GM12878 (cell line): Measurements from ENCODE around the gene WNT8A.

Experiments used
- ELK1 ChIP-seq: IDR thresholded peaks from 2 replicates; pipeline ENCODE4 v1.6.1; 2012; ENCODE audit warnings: low read depth, low read length, improper control_type of control experiment
- ETV6 ChIP-seq, 2 experiments: fragments of 450-650 bp in 1 of 2; IDR thresholded peaks in 1 of 2; conservative IDR thresholded peaks in 1 of 2; 2 replicates each; pipeline ENCODE4 v1.6.1; 2014; ENCODE audit warnings: antibody characterized with exemption in 1 of 2, borderline replicate concordance in 1 of 2, low read depth in 1 of 2, mild to moderate bottlenecking in 1 of 2, moderate library complexity in 1 of 2
- FOS ChIP-seq: IDR thresholded peaks from 3 replicates; pipeline ENCODE4 v1.6.1; 2011; ENCODE audit warnings: borderline replicate concordance; ENCODE audit not compliant: insufficient read length; ENCODE audit errors: extremely low read depth
- MTA2 ChIP-seq: fragments of 450-650 bp; IDR thresholded peaks from 2 replicates; pipeline ENCODE4 v1.6.1; 2016; ENCODE audit warnings: low read depth, mild to moderate bottlenecking, moderate library complexity
- MTA3 ChIP-seq: IDR thresholded peaks from 2 replicates; pipeline ENCODE4 v1.6.1; 2012; ENCODE audit warnings: low read length, inconsistent platforms, borderline replicate concordance
- PML ChIP-seq: IDR thresholded peaks from 2 replicates; pipeline ENCODE4 v1.6.1; 2012; ENCODE audit warnings: low read length, inconsistent platforms
- RFX5 ChIP-seq: IDR thresholded peaks from 2 replicates; pipeline ENCODE4 v1.6.1; 2011; ENCODE audit warnings: low read depth, low read length, improper control_type of control experiment
- SPI1 ChIP-seq: IDR thresholded peaks from 2 replicates; pipeline ENCODE4 v1.6.1; 2011; ENCODE audit warnings: low read depth, mild to moderate bottlenecking, low read length, moderate library complexity, borderline replicate concordance; ENCODE audit not compliant: insufficient read depth
- YY1 ChIP-seq: IDR thresholded peaks from 2 replicates; pipeline ENCODE4 v1.6.1; 2011; ENCODE audit warnings: low read depth, mild to moderate bottlenecking, low read length
- TF ChIP-seq, protein P1 (sequence below): IDR thresholded peaks from 2 replicates; pipeline ENCODE4 v1.6.1; 2012; ENCODE audit warnings: low read depth, low read length, improper control_type of control experiment
- TF ChIP-seq, protein P2 (sequence below), 3 experiments: IDR thresholded peaks in 2 of 3; conservative IDR thresholded peaks in 1 of 3; 2 replicates each; pipeline ENCODE4 v1.5.1; 2011; ENCODE audit warnings: low read depth in 3 of 3, low read length in 3 of 3, mild to moderate bottlenecking in 3 of 3, control low read depth in 2 of 3, moderate library complexity in 2 of 3, inconsistent platforms in 1 of 3, mixed read lengths in 1 of 3; ENCODE audit not compliant: control insufficient read depth in 2 of 3, insufficient read depth in 1 of 3; ENCODE audit errors: extremely low read depth in 1 of 3
- TF ChIP-seq, protein P3 (sequence below): fragments of 150-350 bp; IDR thresholded peaks from 2 replicates; pipeline ENCODE4 v1.6.1; 2016; ENCODE audit warnings: low read depth, low read length

DNA sequence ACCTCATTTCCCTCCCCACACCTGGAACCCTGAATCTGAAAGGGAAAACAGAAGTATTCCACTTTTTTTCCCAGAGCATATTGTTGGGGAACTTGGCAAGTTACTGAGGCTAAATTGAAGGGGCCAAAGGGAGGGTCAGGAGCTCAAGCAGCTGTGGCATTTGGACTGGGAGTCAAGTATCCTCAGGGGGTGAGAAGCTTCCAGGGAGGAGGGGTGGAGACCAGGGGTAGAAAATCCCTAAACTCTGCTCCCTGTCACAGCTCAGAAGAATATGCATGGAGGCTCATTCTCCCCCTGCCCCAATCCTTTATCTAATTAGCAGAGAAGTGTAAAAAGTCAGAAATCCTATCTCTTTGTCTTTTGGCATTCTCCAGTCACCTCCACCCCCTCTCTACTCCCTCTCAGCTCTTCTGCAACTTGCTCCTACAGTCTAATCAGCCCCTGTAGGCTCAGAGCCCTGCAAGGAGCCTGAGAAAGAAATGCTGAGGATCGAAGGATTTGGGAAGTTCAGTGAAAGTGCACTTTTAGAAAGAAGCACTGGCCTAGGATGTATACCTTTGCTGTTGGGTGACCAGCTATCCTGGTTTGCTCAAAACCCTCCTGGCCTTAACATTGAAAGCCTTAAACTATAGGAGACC, 5.7 kb upstream of the WNT8A start:
- no peak for TF ChIP-seq FOS
- TF ChIP-seq MTA3 = no peak
- TF ChIP-seq PML = no peak
- TF ChIP-seq, protein P1, sequence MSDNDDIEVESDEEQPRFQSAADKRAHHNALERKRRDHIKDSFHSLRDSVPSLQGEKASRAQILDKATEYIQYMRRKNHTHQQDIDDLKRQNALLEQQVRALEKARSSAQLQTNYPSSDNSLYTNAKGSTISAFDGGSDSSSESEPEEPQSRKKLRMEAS = no peak
- no peak for TF ChIP-seq MTA2
- TF ChIP-seq ETV6 (conservative IDR thresholded peaks at IDR 0.05 in 1 of 2, IDR thresholded peaks at IDR 0.05 in 1 of 2; ENCODE audit: borderline replicate concordance in 1 of 2, low read depth in 1 of 2) = no peak
- TF ChIP-seq, protein P2, sequence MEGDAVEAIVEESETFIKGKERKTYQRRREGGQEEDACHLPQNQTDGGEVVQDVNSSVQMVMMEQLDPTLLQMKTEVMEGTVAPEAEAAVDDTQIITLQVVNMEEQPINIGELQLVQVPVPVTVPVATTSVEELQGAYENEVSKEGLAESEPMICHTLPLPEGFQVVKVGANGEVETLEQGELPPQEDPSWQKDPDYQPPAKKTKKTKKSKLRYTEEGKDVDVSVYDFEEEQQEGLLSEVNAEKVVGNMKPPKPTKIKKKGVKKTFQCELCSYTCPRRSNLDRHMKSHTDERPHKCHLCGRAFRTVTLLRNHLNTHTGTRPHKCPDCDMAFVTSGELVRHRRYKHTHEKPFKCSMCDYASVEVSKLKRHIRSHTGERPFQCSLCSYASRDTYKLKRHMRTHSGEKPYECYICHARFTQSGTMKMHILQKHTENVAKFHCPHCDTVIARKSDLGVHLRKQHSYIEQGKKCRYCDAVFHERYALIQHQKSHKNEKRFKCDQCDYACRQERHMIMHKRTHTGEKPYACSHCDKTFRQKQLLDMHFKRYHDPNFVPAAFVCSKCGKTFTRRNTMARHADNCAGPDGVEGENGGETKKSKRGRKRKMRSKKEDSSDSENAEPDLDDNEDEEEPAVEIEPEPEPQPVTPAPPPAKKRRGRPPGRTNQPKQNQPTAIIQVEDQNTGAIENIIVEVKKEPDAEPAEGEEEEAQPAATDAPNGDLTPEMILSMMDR (IDR thresholded peaks at IDR 0.05 in 2 of 3, conservative IDR thresholded peaks at IDR 0.05 in 1 of 3; ENCODE audit: control insufficient read depth in 2 of 3, extremely low read depth in 1 of 3, insufficient read depth in 1 of 3, low read depth in 3 of 3, low read length in 3 of 3) = no peak
- no peak for TF ChIP-seq ELK1
- no peak for TF ChIP-seq YY1
- TF ChIP-seq, protein P3, sequence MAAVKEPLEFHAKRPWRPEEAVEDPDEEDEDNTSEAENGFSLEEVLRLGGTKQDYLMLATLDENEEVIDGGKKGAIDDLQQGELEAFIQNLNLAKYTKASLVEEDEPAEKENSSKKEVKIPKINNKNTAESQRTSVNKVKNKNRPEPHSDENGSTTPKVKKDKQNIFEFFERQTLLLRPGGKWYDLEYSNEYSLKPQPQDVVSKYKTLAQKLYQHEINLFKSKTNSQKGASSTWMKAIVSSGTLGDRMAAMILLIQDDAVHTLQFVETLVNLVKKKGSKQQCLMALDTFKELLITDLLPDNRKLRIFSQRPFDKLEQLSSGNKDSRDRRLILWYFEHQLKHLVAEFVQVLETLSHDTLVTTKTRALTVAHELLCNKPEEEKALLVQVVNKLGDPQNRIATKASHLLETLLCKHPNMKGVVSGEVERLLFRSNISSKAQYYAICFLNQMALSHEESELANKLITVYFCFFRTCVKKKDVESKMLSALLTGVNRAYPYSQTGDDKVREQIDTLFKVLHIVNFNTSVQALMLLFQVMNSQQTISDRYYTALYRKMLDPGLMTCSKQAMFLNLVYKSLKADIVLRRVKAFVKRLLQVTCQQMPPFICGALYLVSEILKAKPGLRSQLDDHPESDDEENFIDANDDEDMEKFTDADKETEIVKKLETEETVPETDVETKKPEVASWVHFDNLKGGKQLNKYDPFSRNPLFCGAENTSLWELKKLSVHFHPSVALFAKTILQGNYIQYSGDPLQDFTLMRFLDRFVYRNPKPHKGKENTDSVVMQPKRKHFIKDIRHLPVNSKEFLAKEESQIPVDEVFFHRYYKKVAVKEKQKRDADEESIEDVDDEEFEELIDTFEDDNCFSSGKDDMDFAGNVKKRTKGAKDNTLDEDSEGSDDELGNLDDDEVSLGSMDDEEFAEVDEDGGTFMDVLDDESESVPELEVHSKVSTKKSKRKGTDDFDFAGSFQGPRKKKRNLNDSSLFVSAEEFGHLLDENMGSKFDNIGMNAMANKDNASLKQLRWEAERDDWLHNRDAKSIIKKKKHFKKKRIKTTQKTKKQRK = no peak
- no peak for TF ChIP-seq RFX5
- TF ChIP-seq SPI1 = no peak
